HG03097 (cell line): ENCODE results near the gene SRCIN1.

Experiments
- ATAC-seq: cut with Tn5 transposase; IDR thresholded peaks from one replicate; pipeline ENCODE4 v1.9.1; 2021; ENCODE audit not compliant: unreplicated experiment, low FRiP score

Gene SRCIN1

GRCh38 chr17:38566666-38567031 is 39.1 kb downstream of the SRCIN1 start:
- no peak for ATAC-seq

DNA sequence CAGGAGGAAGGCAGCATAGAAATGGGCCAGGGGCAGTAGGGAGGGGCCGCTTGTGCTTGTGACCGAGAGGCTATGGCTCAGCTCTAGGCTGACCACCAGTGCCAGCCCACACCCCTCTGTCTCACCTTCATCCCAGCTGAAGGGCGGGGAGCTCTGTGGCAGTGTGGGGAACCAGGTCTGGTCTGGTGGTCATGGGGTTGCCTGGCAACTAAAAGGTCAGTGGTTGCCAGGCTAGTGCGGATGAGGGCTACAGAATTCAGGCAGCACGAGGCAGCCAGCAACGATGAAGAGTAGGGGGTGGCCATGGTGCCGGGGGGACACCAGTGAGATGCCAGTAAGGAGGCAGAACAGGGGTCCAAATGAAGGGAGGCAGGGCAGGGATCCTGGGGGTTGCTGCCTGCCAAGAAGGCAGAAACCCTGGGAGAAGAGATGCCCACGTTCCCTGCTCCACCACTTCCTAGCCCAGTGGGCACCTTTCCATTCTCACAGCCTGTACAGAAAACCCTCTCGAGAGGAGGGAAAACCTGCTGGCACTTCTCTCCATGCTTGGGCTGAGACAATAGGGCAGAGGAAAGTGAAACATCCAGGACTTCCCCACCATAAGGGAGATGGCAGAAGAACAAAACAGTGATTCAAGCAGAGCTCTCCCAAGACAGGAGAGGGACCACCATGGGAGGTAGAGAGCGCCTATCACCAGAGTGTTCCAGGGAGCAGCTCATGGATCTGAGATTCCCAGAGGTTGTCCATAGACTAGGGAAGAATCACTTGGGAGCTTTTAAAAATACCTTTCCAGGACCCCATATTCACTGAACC is 39.7 kb downstream of the SRCIN1 start:
- no peak for ATAC-seq

DNA sequence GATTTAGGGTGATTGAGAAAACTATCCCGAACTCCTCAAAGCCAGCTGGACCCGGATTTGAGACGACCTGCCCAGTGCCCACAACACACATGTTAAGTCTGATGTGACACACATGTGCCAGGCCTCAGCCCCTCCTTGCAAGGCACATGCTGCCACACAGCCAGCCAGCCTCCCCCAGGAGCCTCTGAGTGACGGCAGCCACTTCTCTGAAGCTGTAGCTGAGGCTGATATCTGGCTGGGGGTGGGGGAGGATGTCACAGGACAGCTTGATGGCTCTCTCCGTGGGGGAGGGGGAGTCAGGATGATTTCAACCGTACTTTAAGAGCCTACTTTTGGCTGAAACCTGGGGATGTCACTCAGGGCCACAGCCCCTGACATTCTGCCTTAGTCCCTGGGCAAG is 40.9 kb downstream of the SRCIN1 start:
- ATAC-seq = no peak

- ATAC-seq = no peak
Observed at GRCh38 chr17:38564254-38564837, 41.4 kb downstream of the SRCIN1 start.

- no peak for ATAC-seq
Observed at GRCh38 chr17:38563362-38564253, 42.1 kb downstream of the SRCIN1 start.

DNA sequence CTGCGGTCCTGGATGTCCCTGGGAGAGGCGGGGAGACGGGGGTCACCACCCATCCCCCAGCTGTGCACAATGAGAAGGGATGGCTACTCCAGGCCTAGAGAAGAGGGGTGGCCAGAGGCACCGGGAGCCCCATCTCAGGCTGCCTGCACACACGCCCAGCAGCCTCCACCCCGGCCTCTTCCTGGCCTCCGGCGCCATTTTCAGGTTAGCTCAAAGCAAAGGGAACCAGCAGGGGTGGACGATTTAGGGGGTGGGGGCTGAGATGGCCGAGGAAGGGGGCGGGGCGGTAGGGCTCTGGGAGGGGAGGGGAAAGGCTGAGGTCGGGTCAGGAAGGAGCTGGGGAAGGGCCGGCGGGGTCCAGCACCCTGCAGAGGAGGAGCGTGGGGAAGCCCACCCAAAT is 42.8 kb downstream of the SRCIN1 start:
- ATAC-seq = no peak

DNA sequence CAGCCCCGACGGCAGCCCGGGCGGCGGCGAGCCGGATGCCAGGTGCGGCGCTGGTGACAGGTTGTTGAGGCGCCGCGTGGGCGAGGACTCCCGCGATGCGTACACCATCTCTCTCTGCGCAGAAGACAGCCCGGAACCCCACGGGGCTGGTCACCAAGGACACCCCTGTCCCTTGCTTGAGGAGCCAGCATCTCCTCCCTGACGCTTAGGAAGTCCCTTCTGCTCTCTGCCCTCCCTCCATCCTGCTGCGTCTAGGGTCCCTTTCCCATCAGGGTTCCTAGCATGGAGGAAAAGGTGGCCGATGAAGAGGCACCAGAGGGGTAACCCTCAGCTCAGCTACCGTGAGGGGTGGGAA is 43.6 kb downstream of the SRCIN1 start:
- no peak for ATAC-seq

DNA sequence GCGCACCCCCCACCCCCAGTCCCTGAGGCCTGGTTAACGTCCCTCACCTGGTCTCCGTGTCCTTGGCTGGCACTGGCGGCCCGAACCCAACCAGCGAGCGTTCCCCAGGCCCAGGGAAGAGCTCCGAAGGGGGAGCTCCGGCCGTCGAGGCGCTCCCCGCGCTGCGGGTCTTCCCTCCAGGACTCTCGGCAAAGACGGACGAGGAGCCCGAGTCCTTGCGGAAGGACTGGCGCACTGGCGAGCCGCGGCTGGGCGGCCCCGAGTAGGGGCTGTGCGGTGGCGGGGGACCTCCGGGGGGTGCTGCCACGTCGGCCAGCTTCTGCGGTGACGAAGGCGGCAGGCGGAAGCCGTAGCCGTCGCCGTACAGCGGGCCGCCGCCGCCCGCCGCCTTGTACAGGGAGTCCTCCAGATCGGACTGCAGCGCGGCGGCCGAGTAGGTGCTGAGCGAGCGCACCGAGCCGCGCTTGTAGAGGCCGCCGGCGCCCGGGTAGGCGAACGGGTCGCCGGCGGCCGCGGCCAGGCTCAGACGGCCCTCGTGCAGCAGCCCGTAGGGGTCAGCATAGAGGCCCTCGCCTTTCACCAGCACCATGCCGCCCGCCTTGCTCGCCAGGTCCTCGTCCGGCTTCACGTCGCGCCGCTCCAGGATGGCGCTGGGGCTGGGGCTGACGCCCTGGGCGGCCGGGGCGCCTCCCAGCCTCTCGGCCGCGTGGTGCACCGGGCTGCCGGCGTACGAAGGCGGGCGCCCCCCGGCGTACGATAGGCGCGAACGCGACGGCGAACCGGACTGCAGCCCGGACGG is 44.1 kb downstream of the SRCIN1 start:
- ATAC-seq = no peak

- ATAC-seq = no peak
Observed at GRCh38 chr17:38560503-38561318, 45.0 kb downstream of the SRCIN1 start.

- ATAC-seq = no peak
Observed at GRCh38 chr17:38559880-38560230, 45.9 kb downstream of the SRCIN1 start.

DNA sequence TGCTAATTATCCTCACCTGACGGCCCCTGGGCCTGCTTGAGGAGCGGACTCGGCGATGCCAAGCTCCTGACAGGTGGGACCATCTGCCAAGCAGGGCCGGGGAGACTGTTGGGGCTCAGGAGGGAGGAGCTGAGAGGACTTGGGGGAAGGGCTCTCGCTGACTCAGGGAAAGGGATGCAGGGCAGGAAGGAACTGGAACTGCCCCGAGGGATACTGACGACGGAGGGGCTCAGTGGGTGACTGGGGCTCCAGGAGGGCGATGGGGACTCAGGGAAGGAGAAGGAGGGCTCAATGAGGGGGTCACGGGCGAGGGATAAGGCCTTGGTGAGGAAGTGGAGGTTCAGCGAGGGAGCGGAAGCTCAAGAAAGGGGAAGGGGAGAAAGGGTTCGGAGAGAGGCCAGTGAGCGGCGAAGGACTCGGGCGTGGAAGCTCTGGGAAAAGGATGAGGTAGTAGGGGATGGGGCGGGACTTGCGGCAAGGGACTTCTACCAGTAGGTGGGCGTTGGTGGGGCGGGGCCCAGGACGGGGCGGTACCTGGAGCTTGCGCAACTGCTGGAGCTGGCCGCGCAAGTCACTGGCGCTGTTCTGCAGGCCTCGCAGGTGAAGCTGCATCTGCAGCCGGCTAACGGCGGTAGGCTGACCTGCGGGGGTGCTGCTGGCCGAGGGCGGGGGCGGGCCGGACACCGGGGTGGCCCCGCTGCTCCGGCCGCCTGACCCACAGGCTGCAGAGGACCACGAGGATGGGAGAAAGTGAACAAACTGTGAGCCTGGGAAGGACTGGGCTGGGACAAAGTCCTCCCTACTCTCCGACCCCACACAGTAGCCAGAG is 46.5 kb downstream of the SRCIN1 start:
- ATAC-seq = peak; percentile 54

DNA sequence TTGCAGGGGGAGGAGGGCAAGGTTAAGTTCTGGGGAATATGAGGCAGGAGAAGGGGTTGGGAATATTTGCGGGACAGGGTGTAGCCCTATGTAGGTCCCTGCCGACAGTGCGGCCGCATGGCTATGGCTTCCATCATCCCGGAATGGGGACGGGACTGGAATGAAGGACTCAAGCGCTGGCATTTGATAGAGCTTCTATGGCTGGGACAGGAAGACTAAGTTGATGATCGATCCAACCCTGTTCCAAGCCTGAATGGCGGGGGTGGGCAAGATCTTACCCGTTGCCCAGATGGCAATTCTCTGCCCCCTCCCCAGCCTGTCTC is 47.1 kb downstream of the SRCIN1 start:
- ATAC-seq = no peak

GRCh38 chr17:38557836-38558727 is 47.7 kb downstream of the SRCIN1 start:
- ATAC-seq = peak; percentile 72

DNA sequence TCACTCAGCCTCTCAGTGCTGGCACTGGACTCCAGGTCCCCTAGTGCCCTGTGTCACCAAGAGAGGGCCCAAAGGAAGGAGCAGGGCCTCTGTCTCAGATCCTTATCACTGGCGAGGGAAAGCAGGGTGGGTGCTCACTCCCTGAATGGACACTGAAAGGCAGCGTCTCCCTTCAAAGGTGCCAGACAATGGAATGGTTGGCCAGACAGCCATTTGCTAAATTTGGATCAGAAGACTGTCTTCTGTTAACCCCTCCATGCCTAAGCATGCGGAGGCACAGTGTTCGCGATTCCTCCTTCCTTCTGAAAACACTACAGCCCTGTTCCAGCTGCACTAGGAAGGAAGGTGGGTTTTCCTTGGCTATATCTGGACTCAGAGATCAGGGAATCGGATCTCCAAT is 48.4 kb downstream of the SRCIN1 start:
- ATAC-seq = no peak

GRCh38 chr17:38556239-38556638 is 49.5 kb downstream of the SRCIN1 start:
- no peak for ATAC-seq

DNA sequence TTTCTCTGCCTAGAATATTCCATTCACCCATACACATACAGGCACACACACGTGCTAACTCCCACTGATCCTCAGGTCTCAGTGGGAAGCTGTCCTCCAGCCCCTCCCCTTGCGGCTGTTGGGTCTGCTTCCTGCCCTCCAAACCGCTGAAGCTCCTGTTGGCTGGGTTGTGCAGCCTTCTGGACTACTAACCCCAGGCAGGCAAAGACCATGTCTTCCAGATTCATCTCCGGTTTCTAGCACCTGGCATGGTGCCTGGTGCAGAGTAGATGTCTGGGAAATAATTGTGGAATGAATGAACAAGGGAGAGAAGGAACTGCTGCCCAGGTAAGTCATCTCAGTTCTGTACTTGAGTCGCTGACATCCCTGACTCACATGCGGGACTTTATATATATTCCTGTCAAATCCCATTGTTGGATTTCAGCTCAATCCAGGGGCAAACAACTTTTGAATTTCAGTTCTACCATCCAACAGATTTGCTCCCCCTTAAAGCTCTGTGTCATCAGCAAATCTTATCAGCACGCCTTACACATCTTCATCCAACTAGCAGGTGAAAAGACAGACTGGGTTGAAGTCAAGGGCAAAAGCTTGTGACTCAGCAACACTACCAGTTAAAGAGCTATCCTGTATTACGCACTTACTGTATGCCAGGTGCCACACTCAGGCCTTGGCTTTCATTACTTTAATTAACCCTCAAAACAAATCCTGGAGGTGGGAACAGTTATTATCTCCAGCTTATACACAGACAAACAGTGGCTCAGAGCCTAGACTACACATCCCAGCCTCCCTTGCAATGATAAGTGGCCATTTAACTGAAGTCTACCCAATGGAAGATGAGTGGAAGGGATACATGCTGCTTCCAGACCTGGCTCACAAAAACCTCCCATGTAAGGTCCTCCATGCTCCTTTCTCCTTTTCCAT is 51.1 kb downstream of the SRCIN1 start:
- ATAC-seq = no peak

DNA sequence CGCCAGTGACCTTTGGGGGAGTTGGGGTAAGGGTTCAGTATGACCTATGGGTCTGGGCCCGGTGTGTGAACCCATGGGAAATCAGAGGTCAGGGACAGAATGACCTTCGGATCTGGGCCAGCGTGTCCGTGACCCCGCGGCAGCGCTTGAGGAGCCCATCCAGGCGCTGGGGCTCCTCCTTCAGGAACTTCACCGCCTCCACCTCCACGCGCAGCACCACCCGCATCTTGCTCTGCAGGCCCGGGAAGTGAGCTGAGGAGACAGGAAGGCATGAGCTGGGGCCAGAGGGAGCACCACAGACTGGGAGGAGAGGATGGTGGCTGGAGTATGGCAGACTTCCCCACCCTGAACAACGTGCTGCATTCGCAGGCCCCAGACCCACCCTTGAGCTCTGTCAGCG is 53.4 kb downstream of the SRCIN1 start:
- ATAC-seq = no peak
